ENCODE data around the gene DUSP3. TPM values are rescaled to one million over a fixed set of nuclear protein-coding genes. Genes with fewer than 3 reads are reported as not detected.

The DUSP3 gene
- total RNA-seq, 1 donor from 2014 or later, result 80.3 TPM

GRCh38 chr17:43768382-43768781 is 10.4 kb downstream of the DUSP3 start:
- no peak for DNase-seq

DNA sequence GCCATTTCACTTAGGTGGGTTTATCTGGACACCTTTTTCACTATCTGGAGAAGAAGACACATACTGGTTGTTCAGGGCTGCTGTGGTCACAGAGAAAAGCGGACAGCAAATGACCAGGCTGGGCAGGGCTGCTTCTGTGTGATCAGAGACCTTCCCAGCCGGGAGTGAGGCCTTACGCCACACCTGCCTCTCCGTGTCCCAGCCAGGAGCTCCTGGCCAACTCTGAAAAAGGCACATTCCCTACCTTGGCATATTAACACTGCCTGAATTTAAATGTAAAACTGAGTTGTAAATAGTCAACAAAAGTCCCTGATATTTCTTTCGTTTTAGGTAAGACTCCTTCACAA is 11.1 kb downstream of the DUSP3 start:
- no peak for DNase-seq

GRCh38 chr17:43767053-43767712 is 11.6 kb downstream of the DUSP3 start:
- DNase-seq, result no peak

- peak; percentile 69 for DNase-seq
Observed at GRCh38 chr17:43766413-43767052, 12.2 kb downstream of the DUSP3 start.

GRCh38 chr17:43760254-43760852 is 18.4 kb downstream of the DUSP3 start:
- DNase-seq, result peak; percentile 96

GRCh38 chr17:43759836-43760235 is 18.9 kb downstream of the DUSP3 start:
- no peak for DNase-seq

DNA sequence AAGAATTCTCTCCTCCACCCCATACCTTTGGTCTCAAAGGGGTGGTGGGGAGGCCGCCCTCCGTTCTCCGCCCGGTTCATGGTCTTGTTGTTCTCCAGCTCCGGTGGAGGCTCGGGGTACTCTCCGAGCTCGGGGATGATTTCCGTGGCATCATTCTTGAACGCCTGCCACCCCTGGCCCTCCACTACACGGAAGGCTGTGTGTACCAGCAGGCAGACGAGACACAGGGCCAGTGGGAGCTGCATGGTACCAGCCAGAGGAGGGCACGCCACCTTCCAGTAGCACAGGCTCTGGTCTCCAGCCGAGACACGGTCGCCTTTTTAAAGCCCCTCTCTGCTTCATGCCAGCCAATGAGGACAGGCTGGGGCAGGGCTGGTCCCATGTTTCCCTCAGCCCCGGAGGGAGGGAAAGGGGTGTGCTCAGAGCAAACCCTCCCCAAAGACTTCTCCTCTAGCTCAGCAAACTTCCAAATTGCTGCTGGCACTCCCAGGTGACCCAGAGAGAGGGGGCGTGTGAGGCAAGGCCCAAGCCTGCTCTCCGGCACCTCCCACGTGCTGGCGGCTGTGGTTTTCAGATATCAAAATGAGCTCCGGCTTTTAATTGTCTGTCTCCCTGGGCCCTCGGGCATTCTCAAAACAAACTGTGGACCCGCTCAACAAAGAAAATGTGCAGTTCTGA is 20.1 kb downstream of the DUSP3 start, which contains the start of gene SOST:
TSS of gene SOST (minus strand) at position 295 of the 678 bp plus-strand sequence. CDS start at position 245, 50 bp downstream.
- DNase-seq, result no peak

- no peak for DNase-seq
Observed at GRCh38 chr17:43758086-43758485, 20.7 kb downstream of the DUSP3 start.

- DNase-seq, result no peak
Observed at GRCh38 chr17:43757171-43757660, 21.6 kb downstream of the DUSP3 start.

DNA sequence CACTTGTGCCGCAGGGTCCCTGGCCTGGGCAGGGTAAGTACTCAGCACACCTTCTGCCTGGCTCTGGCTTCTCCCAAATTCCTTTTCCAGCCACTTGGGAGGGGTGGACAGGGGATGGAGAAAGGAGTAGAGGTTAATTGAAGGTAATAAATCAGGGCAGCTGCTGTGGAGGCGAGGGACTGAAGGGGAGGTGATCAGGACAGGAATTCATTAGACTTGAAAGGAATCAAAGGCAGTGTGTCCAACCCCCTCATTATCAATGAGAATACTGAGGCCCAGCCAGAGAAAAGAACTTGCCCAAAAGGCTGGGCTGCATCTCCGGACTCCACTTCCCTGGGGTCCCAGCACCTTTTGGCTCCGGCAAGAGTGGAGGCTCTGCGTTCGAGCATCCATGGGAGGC is 22.6 kb downstream of the DUSP3 start:
- no peak for DNase-seq

DNA sequence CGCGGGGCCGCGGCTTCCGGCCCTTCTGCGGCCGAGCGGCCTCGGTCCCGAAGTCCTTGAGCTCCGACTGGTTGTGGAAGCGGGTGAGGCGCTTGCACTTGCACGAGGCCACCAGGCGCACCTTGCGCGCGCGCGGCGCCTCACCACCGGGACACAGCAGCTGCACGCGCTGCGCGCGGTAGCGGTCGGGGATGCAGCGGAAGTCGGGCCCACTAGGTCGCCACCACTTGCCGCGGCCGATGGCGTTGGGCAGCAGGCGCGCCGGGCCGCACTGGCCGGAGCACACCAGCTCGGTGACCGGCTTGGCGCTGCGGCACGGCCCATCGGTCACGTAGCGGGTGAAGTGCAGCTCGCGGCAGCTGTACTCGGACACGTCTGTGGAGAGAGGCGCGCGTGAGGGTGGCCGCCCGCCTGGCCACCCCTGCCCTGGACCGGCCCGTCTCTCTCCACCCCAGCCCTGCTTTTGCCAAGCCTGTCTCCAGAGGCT is 23.3 kb downstream of the DUSP3 start:
- DNase-seq, result no peak

- DNase-seq, result no peak
Observed at GRCh38 chr17:43754947-43755346, 23.8 kb downstream of the DUSP3 start.

- no peak for DNase-seq
Observed at GRCh38 chr17:43753493-43754129, 25.2 kb downstream of the DUSP3 start.

GRCh38 chr17:43750153-43750552 is 28.6 kb downstream of the DUSP3 start:
- DNase-seq, result no peak

GRCh38 chr17:43745541-43745940 is 33.2 kb downstream of the DUSP3 start:
- no peak for DNase-seq

GRCh38 chr17:43741636-43742035 is 37.1 kb downstream of the DUSP3 start:
- DNase-seq, result no peak

GRCh38 chr17:43740541-43740940 is 38.2 kb downstream of the DUSP3 start:
- DNase-seq, result no peak

DNA sequence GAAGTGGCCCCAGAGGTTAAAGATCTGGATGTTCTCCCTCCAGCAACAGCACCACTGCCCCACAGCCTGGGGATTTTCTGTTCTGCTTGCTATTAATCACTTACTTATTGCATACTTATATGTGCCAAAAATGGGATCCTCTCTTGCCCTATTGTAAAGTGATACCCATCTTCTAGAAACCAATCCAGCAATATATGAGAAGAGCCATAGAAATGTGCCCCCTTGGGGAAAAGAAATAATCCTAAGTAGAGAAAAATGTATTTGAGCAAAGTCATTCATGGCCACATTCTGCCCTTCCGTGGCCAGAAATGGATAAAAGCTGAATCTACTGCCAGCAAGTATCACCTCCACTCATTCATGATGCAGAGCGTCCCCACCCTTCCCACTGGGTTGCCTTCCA is 41.1 kb downstream of the DUSP3 start:
- DNase-seq, result no peak

DNA sequence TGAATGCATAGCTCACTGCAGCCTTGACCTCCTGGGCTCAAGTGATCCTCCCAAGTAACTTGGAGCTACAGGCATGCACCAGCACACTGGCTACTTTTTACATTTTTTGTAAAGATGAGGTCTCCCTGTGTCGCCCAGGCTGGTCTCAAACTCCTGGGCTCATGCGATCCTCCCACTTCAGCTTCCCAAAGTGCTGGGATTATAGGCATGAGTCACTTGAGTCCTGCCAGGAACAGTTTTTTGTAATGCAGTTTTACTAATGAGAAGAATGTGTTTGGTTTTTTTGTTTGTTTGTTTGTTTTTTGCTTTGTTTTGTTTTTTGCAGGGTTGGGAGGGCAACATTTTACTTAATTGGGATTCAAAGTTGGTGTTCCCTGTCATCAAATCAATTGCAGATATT is 42.4 kb downstream of the DUSP3 start:
- DNase-seq, result no peak

GRCh38 chr17:43734376-43734775 is 44.4 kb downstream of the DUSP3 start:
- no peak for DNase-seq

DNA sequence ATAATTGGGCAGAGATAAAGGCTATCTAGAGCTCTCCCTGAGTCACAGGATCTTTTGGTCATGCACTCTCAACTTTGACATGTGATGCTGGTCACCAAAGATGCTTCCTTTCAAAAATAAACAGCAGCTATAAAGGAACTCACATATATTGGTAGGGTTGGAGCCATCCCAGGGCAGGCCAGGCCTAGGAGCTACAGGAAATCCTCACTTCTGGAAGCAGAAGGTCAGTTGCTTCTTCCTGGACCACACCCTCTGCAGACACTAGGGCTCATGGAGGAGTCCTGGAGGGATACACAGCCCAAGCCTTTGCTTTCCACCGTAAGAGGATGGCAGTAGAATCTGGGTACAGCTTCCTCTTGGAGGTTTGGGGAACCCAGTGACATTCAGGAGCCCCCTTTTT is 44.8 kb downstream of the DUSP3 start:
- no peak for DNase-seq

DNA sequence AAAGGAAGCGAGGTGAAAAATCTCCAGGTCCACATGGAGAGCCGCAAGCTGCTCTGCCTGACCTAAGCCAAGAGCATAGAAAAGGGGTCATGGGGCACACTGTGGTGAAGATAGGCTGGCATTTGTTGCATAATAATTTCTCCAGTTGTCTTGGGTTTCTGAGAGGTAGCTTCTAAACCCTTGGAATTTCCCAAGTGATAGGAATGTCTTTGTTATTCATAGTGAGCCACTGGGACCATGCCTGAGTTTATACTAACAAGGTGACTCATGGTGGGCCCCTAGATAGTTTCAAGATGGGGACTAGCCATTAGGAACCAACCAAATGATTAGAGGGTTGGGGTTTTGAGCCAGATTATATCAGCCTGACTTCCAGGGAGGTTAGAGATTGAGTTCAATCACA is 45.8 kb downstream of the DUSP3 start:
- no peak for DNase-seq
